Glutamatergic neuron (in vitro differentiated cells): Measurements from ENCODE around the gene PLCL1. TPM values are rescaled to one million over a fixed set of nuclear protein-coding genes. Genes with fewer than 3 reads are reported as not detected.

ENCODE experiments used
- DNase-seq: peaks from one replicate; pipeline ENCODE4 v3.0.0; 2022
- H3K27ac Mint-ChIP-seq: one replicate; pipeline ENCODE4 v1.8.0; 2020; ENCODE audit warnings: mild to moderate bottlenecking, mixed read lengths, inconsistent platforms; ENCODE audit not compliant: unreplicated experiment
- H3K27me3 Mint-ChIP-seq: one replicate; pipeline ENCODE4 v1.8.0; 2020; ENCODE audit warnings: mild to moderate bottlenecking, moderate library complexity, mixed read lengths, inconsistent platforms; ENCODE audit not compliant: unreplicated experiment
- H3K36me3 Mint-ChIP-seq: one replicate; pipeline ENCODE4 v1.8.0; 2020; ENCODE audit warnings: mild to moderate bottlenecking, mixed read lengths, inconsistent platforms; ENCODE audit not compliant: unreplicated experiment
- H3K4me1 Mint-ChIP-seq: one replicate; pipeline ENCODE4 v1.8.0; 2020; ENCODE audit warnings: mild to moderate bottlenecking, low read depth, mixed read lengths, inconsistent platforms; ENCODE audit not compliant: unreplicated experiment
- H3K4me3 Mint-ChIP-seq: one replicate; pipeline ENCODE4 v1.8.0; 2020; ENCODE audit warnings: mild to moderate bottlenecking, mixed read lengths, inconsistent platforms; ENCODE audit not compliant: unreplicated experiment
- H3K9me3 Mint-ChIP-seq: one replicate; pipeline ENCODE4 v1.8.0; 2020; ENCODE audit warnings: mild to moderate bottlenecking, moderate library complexity, mixed read lengths, inconsistent platforms; ENCODE audit not compliant: unreplicated experiment
- total RNA-seq: library from RNA; stranded (reverse); fragmentation: NEBNext Ultra II Directional; extraction: Animal tissue kit (Norgen Biotek cat#: 25700); gene quantifications from one replicate; pipeline ENCODE4 v1.2.1, GENCODE V29; 2021; ENCODE audit not compliant: unreplicated experiment
- TF ChIP-seq, protein P1 (sequence below): fragments of 200-600 bp; sonication (generic); IDR thresholded peaks from one replicate; pipeline ENCODE4 v1.5.0; 2021; ENCODE audit not compliant: partially characterized antibody, unreplicated experiment

Gene PLCL1
- total RNA-seq, 1 donor from 2014 or later, result 28.8 TPM

DNA sequence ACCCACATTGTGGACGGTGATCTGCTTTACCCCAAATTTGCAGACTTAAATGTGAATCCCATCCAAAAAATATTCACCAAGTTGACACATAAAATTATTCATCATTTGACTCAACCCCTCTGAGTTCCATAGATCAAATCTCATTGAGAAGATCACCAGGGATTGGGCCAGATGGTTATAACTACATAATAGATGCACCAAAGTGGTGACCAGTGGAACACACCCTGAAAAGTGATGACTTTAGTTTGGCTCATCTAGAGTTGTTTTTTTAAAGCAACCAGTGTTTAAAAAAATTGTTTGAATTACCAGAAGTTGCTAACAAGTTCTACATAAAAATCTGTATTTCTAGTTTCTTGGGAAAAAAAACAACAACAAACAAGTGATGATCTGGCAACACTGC, 155.0 kb downstream of the PLCL1 start:
- Mint-ChIP-seq H3K9me3 (peaks cover 1% of the 10 kb centered on the region), H3K4me3 (no peak overlapping the region), H3K4me1 (peaks cover 4% of the 10 kb centered on the region), H3K36me3 (no peaks in the 10 kb centered on the region), H3K27ac (no peak overlapping the region), H3K27me3 (peaks cover 1% of the 10 kb centered on the region)
- no peak for DNase-seq
- TF ChIP-seq, protein P1, sequence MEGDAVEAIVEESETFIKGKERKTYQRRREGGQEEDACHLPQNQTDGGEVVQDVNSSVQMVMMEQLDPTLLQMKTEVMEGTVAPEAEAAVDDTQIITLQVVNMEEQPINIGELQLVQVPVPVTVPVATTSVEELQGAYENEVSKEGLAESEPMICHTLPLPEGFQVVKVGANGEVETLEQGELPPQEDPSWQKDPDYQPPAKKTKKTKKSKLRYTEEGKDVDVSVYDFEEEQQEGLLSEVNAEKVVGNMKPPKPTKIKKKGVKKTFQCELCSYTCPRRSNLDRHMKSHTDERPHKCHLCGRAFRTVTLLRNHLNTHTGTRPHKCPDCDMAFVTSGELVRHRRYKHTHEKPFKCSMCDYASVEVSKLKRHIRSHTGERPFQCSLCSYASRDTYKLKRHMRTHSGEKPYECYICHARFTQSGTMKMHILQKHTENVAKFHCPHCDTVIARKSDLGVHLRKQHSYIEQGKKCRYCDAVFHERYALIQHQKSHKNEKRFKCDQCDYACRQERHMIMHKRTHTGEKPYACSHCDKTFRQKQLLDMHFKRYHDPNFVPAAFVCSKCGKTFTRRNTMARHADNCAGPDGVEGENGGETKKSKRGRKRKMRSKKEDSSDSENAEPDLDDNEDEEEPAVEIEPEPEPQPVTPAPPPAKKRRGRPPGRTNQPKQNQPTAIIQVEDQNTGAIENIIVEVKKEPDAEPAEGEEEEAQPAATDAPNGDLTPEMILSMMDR, result no peak

DNA sequence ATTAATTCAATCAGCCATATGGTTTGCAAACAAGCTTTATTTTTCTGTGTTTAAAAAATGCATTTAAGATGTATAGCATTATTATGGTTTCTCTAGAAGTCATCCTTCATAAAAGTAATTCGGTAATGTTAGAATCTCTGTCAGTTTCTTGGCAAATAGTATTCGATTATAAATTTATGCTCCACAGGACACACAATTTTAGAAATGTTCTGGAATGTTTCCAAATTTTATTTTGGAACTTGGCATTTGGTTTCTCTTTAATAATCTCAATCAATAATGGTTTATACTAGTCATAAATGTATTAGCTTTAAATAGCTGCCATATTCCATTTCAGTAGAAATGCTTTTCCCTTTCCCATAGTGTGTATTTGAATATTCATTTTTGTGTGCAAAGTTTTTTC, 156.4 kb downstream of the PLCL1 start:
- Mint-ChIP-seq H3K27me3 (no peaks in the 10 kb centered on the region), H3K27ac (no peak overlapping the region), H3K4me3 (no peak overlapping the region), H3K9me3 (peaks cover 4% of the 10 kb centered on the region), H3K4me1 (peaks cover 4% of the 10 kb centered on the region), H3K36me3 (no peaks in the 10 kb centered on the region)
- no peak for DNase-seq
- TF ChIP-seq, protein P1, result no peak

DNA sequence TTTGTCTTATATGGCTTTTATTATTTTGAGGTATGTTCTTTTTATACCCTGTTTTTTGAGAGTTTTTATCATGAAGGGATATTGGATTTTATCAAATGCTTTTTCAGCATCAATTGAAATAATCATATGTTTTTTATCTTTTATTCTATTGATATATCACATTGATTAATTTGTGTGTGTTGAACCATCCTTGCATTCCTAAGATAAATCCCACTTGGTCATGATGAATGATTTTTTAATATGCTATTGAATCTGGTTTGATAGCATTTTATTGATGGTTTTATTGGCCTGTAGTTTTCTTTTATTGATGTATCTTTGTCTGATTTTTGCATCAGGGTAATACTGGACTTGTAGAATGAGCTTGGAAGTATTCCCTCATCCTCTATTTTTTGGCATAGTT, 160.3 kb downstream of the PLCL1 start:
- no peak overlapping the region for H3K27ac Mint-ChIP-seq
- TF ChIP-seq, protein P1, result no peak
- H3K4me1 Mint-ChIP-seq, result peaks cover 4% of the 10 kb centered on the region
- no peak overlapping the region for H3K4me3 Mint-ChIP-seq
- H3K36me3 Mint-ChIP-seq, result no peaks in the 10 kb centered on the region
- H3K9me3 Mint-ChIP-seq, result peaks cover 4% of the 10 kb centered on the region
- no peaks in the 10 kb centered on the region for H3K27me3 Mint-ChIP-seq
- DNase-seq, result no peak

DNA sequence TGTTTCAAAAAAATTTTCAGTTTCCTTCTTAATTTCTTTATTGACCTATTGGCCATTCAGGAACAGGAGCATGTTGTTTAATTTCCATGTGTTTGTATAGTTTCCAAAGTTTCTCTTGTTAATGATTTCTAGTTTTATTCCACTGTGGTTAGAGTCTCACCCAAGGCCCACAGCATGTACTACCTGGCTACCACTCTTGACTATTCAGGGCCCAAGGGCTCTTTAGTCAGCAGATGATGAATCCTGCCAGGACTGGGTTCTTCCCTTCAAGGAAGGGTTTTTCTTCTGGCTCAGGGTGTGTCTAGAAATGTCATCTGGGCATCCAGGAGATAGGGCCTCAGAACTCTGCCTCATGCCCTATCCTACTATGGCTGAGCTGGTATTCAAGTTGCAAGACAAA, 161.4 kb downstream of the PLCL1 start:
- H3K9me3 Mint-ChIP-seq, result peaks cover 4% of the 10 kb centered on the region
- no peaks in the 10 kb centered on the region for H3K4me1 Mint-ChIP-seq
- no peaks in the 10 kb centered on the region for H3K27me3 Mint-ChIP-seq
- no peaks in the 10 kb centered on the region for H3K36me3 Mint-ChIP-seq
- TF ChIP-seq, protein P1, result no peak
- no peak overlapping the region for H3K4me3 Mint-ChIP-seq
- DNase-seq, result no peak
- no peak overlapping the region for H3K27ac Mint-ChIP-seq

DNA sequence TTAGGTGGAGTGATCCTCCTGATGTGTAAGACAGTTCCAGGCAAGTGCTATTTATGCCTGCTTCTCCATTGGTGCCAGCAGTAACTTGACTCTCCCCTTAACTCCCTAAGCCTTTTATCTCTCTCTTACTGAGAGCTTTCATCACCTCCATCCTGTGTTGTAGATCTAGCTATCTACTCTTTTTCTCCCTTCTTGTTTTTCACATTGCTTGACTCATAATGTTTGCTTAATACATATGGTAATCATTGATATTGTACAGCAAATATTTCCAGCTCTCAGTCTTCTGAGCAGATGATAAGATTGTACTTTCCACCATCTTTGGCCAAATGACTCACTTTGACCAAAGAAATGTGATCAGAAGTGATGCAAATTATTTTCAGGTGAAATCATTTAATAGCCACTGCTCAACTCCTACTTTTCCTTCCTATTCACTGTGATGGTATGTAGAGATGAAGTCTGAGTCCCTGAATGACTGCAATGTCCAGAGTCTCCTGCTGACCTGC, 165.0 kb downstream of the PLCL1 start:
- Mint-ChIP-seq H3K36me3 (no peaks in the 10 kb centered on the region), H3K9me3 (peaks cover 3% of the 10 kb centered on the region), H3K4me3 (no peak overlapping the region), H3K4me1 (no peaks in the 10 kb centered on the region), H3K27ac (no peak overlapping the region), H3K27me3 (peaks cover 2% of the 10 kb centered on the region)
- DNase-seq, result no peak
- TF ChIP-seq, protein P1, result no peak
